GM21529 (cell line): ENCODE measurements around the gene PPP1R1B.

Source experiments
- ATAC-seq: cut with Tn5 transposase; IDR thresholded peaks from one replicate; pipeline ENCODE4 v1.9.1; 2021; ENCODE audit not compliant: unreplicated experiment

The PPP1R1B gene

GRCh38 chr17:39679521-39680192, 52.9 kb downstream of the PPP1R1B start:
- no peak for ATAC-seq

- ATAC-seq: no peak
Observed at GRCh38 chr17:39683295-39683939, 56.7 kb downstream of the PPP1R1B start.

- ATAC-seq: no peak
Observed at GRCh38 chr17:39684369-39685192, 57.8 kb downstream of the PPP1R1B start.
